ENCODE data around the gene ITPR2.
"Not testable (repeated sequence)": the region's sequence is repeated elsewhere in the genome, so short reads cannot be mapped to it uniquely, and the experiment has no call there.

The ITPR2 gene

GRCh38 chr12:26832822-26833742 lies at the start of gene ITPR2:
Gene ITPR2 (minus strand): TSS chr12:26833194. CDS start chr12:26832781, 413 bp downstream.
- Mint-ChIP-seq H3K36me3 (ENCODE audit: low read depth) (peaks cover 13% of the 10 kb centered on the region), H3K27me3 (ENCODE audit: low read depth) (peaks cover 4% of the 10 kb centered on the region)

DNA sequence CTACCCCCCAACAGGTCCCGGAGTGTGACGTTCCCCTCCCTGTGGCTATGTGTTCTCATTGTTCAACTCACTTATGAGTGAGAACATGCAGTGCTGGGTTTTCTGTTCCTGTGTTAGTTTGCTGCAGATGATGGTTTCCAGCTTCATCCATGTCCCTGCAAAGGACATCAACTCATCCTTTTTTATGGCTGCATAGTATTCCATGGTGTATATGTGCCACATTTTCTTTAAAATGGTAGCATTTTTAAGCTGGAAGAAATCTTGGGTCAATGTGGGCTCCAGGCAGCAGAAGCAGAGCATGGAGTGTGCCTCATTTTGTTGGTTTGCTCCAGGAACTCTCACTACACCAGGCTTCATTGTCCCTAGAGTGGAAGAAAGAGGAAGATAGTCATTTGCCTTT lies 47.6 kb upstream of the ITPR2 start:
- Mint-ChIP-seq H3K36me3 (ENCODE audit: low read depth) (no peaks in the 10 kb centered on the region), H3K4me1 (ENCODE audit: low read depth) (peaks cover 3% of the 10 kb centered on the region), H3K27ac (no peak overlapping the region), H3K4me3 (no peak overlapping the region), H3K27me3 (ENCODE audit: low read depth) (peaks cover 15% of the 10 kb centered on the region), H3K9me3 (no peaks in the 10 kb centered on the region)

More at GRCh38 chr12:26832822-26833742, at the start of gene ITPR2:
- Mint-ChIP-seq H3K27ac (peak within 1 kb of the TSS; percentile 98), H3K4me3 (peak within 1 kb of the TSS; percentile 99), H3K9me3 (no peaks in the 10 kb centered on the region), H3K4me1 (ENCODE audit: low read depth) (peaks cover 39% of the 10 kb centered on the region)

GRCh38 chr12:26878661-26879119 lies 45.7 kb upstream of the ITPR2 start:
- H3K27me3 Mint-ChIP-seq (ENCODE audit: low read depth), result peaks cover 15% of the 10 kb centered on the region
- H3K27ac Mint-ChIP-seq, result no peak overlapping the region
- no peaks in the 10 kb centered on the region for H3K9me3 Mint-ChIP-seq
- H3K4me1 Mint-ChIP-seq (ENCODE audit: low read depth), result no peaks in the 10 kb centered on the region
- H3K4me3 Mint-ChIP-seq, result no peak overlapping the region
- H3K36me3 Mint-ChIP-seq (ENCODE audit: low read depth), result no peaks in the 10 kb centered on the region

- no peaks in the 10 kb centered on the region for H3K36me3 Mint-ChIP-seq (ENCODE audit: low read depth)
- peaks cover 18% of the 10 kb centered on the region for H3K27me3 Mint-ChIP-seq (ENCODE audit: low read depth)
- H3K27ac Mint-ChIP-seq, result no peak overlapping the region
- peaks cover 7% of the 10 kb centered on the region for H3K4me1 Mint-ChIP-seq (ENCODE audit: low read depth)
- H3K4me3 Mint-ChIP-seq, result no peak overlapping the region
- H3K9me3 Mint-ChIP-seq, result no peaks in the 10 kb centered on the region
These were observed 41.7 kb upstream of the ITPR2 start for GRCh38 chr12:26874501-26875296.

- Mint-ChIP-seq H3K4me3 (no peak overlapping the region), H3K27ac (no peak overlapping the region), H3K36me3 (ENCODE audit: low read depth) (peaks cover under 1% of the 10 kb centered on the region), H3K4me1 (ENCODE audit: low read depth) (peaks cover 12% of the 10 kb centered on the region), H3K27me3 (ENCODE audit: low read depth) (peaks cover 18% of the 10 kb centered on the region), H3K9me3 (no peaks in the 10 kb centered on the region)
These were observed 39.6 kb upstream of the ITPR2 start for GRCh38 chr12:26872625-26873024.

DNA sequence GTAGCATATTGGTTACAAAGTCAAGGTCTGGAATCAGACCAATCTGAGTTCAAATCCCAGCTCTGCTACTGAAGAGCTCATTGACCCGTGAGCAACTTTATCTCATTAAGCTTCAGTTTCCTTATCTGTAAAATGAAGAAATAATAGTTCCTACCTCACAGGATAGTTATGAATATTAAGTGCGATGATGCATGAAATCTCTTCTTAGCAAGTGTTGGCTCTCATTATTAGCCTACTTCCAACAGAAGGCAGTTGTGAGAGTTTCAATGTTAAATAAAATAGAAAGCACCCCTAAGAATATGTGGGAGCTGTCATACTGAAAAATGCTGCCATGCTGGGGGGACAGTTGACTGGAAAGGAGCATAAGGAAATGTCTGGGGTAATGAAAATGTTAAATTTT lies 39.0 kb upstream of the ITPR2 start:
- no peaks in the 10 kb centered on the region for H3K9me3 Mint-ChIP-seq
- no peak overlapping the region for H3K4me3 Mint-ChIP-seq
- no peak overlapping the region for H3K27ac Mint-ChIP-seq
- H3K27me3 Mint-ChIP-seq (ENCODE audit: low read depth), result peaks cover 18% of the 10 kb centered on the region
- H3K36me3 Mint-ChIP-seq (ENCODE audit: low read depth), result peaks cover 2% of the 10 kb centered on the region
- H3K4me1 Mint-ChIP-seq (ENCODE audit: low read depth), result peaks cover 18% of the 10 kb centered on the region

GRCh38 chr12:26870491-26871419 lies 37.8 kb upstream of the ITPR2 start:
- peaks cover 2% of the 10 kb centered on the region for H3K36me3 Mint-ChIP-seq (ENCODE audit: low read depth)
- H3K27ac Mint-ChIP-seq, result no peak overlapping the region
- H3K27me3 Mint-ChIP-seq (ENCODE audit: low read depth), result peaks cover 13% of the 10 kb centered on the region
- H3K9me3 Mint-ChIP-seq, result no peaks in the 10 kb centered on the region
- H3K4me3 Mint-ChIP-seq, result no peak overlapping the region
- H3K4me1 Mint-ChIP-seq (ENCODE audit: low read depth), result peaks cover 20% of the 10 kb centered on the region

- no peak overlapping the region for H3K4me3 Mint-ChIP-seq
- H3K27me3 Mint-ChIP-seq (ENCODE audit: low read depth), result peaks cover 13% of the 10 kb centered on the region
- no peaks in the 10 kb centered on the region for H3K9me3 Mint-ChIP-seq
- peaks cover 20% of the 10 kb centered on the region for H3K4me1 Mint-ChIP-seq (ENCODE audit: low read depth)
- H3K27ac Mint-ChIP-seq, result no peak overlapping the region
- H3K36me3 Mint-ChIP-seq (ENCODE audit: low read depth), result peaks cover 2% of the 10 kb centered on the region
These were observed 37.0 kb upstream of the ITPR2 start for GRCh38 chr12:26869908-26870459.

- peaks cover 2% of the 10 kb centered on the region for H3K36me3 Mint-ChIP-seq (ENCODE audit: low read depth)
- no peak overlapping the region for H3K27ac Mint-ChIP-seq
- no peaks in the 10 kb centered on the region for H3K9me3 Mint-ChIP-seq
- H3K4me3 Mint-ChIP-seq, result no peak overlapping the region
- H3K27me3 Mint-ChIP-seq (ENCODE audit: low read depth), result peaks cover 13% of the 10 kb centered on the region
- peaks cover 20% of the 10 kb centered on the region for H3K4me1 Mint-ChIP-seq (ENCODE audit: low read depth)
These were observed 36.1 kb upstream of the ITPR2 start for GRCh38 chr12:26869104-26869494.

DNA sequence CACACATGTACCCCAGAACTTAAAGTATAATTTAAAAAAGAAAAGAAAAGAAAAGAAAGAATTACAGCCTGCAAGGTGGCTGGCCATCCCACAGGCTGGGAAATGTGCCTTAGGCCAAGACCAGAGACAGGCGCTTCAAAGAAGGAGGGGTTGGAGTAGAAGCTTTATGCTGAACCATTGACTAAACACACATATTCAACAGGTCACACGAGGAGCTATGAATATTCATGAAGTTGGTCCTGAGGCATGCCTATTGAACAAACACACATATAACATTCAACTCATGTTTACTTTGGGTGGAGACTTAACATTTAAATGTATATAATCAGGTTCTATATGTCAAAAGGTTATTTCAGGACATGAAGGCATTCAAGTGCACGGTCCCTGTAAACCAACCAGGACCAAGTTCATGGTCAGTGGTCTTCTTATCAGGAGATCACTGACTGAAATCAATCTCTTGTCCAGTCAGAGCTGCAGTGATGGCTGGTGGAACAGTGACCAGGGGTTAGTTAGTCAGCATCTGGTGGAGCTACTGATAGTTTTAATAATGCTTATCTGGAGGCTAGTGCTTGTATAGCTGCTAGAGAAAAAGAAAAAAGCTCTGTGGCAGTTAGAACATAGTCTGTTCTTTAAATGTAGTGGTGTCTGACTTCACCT lies 35.6 kb upstream of the ITPR2 start:
- Mint-ChIP-seq H3K27ac (no peak overlapping the region), H3K4me1 (ENCODE audit: low read depth) (peaks cover 20% of the 10 kb centered on the region), H3K36me3 (ENCODE audit: low read depth) (peaks cover 2% of the 10 kb centered on the region), H3K27me3 (ENCODE audit: low read depth) (peaks cover 13% of the 10 kb centered on the region), H3K9me3 (no peaks in the 10 kb centered on the region), H3K4me3 (no peak overlapping the region)

DNA sequence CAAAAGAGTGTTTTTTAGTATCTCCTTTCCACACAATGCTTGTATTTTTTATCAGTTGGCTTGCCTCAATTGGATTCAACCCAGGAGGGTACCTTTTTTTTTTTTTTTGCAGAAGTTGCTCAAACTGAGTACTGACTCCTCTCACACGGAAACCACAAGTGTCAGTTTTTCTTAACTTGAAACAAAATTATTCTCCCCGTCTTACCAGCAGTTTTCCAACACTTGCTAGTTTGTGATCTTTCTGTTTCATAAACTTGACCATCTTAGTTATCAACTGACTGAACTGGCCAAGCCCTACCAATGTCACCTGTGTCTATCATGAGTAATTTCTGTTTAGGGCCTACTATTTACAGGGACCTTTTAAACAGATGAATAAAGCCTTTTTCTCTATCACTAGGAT lies 34.1 kb upstream of the ITPR2 start:
- H3K4me1 Mint-ChIP-seq (ENCODE audit: low read depth), result peaks cover 20% of the 10 kb centered on the region
- H3K9me3 Mint-ChIP-seq, result no peaks in the 10 kb centered on the region
- peaks cover 9% of the 10 kb centered on the region for H3K27me3 Mint-ChIP-seq (ENCODE audit: low read depth)
- peaks cover 2% of the 10 kb centered on the region for H3K36me3 Mint-ChIP-seq (ENCODE audit: low read depth)
- no peak overlapping the region for H3K27ac Mint-ChIP-seq
- no peak overlapping the region for H3K4me3 Mint-ChIP-seq

GRCh38 chr12:26863515-26863914 lies 30.5 kb upstream of the ITPR2 start:
- Mint-ChIP-seq H3K27ac (no peak overlapping the region), H3K36me3 (ENCODE audit: low read depth) (peaks cover 2% of the 10 kb centered on the region), H3K4me1 (ENCODE audit: low read depth) (peaks cover 13% of the 10 kb centered on the region), H3K4me3 (no peak overlapping the region), H3K9me3 (no peaks in the 10 kb centered on the region), H3K27me3 (ENCODE audit: low read depth) (peaks cover 8% of the 10 kb centered on the region)

DNA sequence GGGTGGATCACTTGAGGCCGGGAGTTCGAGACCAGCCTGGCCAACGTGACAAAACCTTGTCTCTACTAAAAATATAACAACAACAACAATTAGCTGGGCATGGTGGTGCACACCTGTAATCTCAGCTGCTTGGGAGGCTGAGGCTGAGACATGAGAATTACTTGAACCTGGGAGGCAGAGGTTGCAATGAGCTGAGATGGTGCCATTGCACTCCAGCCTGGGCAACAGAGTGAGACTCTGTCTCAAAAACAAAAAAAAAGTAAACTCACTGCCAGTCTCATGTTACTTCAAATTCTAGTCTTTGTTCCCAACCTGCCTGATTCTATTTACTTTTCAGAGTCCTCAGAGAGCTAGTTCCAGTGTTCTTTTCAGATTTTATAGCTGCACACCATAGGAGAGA lies 29.8 kb upstream of the ITPR2 start:
- H3K36me3 Mint-ChIP-seq (ENCODE audit: low read depth); H3K27ac Mint-ChIP-seq; H3K4me3 Mint-ChIP-seq; H3K9me3 Mint-ChIP-seq; H3K4me1 Mint-ChIP-seq (ENCODE audit: low read depth): not testable (repeated sequence)
- H3K27me3 Mint-ChIP-seq (ENCODE audit: low read depth), result peaks cover 11% of the 10 kb centered on the region
